ENCODE results near the gene PPP1R14D. TPM values are rescaled to one million over a fixed set of nuclear protein-coding genes. Genes with fewer than 3 reads are reported as not detected.

The PPP1R14D gene
- total RNA-seq, 4 donors from 2014 or later = 0.68 TPM; not detected in 3

DNA sequence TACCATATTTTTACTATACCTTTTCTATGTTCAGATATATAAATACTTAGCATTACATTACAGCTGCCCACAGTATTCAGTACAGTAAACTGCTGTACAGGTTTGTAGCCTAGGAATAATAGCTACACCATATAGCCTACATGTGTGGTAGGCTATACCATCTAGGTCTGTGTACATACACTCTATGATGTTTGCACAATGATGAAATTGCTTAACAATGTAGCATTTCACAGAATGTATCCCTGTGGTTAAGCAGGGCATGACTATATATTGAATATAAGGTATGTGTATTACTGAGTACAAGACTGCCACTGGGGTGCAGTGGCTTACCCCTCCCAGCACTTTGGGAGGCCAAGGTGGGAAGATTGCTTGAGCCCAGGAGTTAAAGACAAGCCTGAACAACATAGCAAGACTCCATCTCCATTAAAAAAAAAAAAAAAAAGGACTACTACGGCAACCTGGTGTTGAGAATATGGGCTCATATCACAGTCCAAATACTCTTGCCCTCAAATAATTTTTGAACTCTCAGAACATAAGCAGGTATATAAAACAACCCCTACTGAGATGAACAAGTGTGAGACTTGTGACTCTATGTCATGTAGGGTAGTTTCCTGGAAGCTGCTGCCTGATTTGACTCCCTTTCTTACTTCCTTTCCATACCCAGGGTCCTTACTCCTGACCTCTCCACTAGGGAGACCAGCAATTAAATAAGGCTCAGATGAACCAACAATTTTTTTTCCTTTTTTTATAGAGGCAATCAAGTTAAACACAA is 4.8 kb downstream of the PPP1R14D start:
- Histone ChIP-seq H3K9me3 (no peaks in the 10 kb centered on the region), H3K36me3 (no peaks in the 10 kb centered on the region), H3K4me1 (no peaks in the 10 kb centered on the region), H3K27ac (peak overlapping the region in 1 of 4 donors; percentile 6), H3K4me3 (no peak overlapping the region), H3K27me3 (no peaks in the 10 kb centered on the region)
- TF ChIP-seq, protein P1, sequence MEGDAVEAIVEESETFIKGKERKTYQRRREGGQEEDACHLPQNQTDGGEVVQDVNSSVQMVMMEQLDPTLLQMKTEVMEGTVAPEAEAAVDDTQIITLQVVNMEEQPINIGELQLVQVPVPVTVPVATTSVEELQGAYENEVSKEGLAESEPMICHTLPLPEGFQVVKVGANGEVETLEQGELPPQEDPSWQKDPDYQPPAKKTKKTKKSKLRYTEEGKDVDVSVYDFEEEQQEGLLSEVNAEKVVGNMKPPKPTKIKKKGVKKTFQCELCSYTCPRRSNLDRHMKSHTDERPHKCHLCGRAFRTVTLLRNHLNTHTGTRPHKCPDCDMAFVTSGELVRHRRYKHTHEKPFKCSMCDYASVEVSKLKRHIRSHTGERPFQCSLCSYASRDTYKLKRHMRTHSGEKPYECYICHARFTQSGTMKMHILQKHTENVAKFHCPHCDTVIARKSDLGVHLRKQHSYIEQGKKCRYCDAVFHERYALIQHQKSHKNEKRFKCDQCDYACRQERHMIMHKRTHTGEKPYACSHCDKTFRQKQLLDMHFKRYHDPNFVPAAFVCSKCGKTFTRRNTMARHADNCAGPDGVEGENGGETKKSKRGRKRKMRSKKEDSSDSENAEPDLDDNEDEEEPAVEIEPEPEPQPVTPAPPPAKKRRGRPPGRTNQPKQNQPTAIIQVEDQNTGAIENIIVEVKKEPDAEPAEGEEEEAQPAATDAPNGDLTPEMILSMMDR (IDR thresholded peaks at IDR 0.05) = no peak
- no peak for TF ChIP-seq POLR2A (IDR thresholded peaks at IDR 0.05)
- intact Hi-C loops (cut with DNase I) = no loop called here
- WGBS, 2 donors = 55 to 74% methylated on average over 1 of the region's 1 CpG
- DNase-seq = no peak

DNA sequence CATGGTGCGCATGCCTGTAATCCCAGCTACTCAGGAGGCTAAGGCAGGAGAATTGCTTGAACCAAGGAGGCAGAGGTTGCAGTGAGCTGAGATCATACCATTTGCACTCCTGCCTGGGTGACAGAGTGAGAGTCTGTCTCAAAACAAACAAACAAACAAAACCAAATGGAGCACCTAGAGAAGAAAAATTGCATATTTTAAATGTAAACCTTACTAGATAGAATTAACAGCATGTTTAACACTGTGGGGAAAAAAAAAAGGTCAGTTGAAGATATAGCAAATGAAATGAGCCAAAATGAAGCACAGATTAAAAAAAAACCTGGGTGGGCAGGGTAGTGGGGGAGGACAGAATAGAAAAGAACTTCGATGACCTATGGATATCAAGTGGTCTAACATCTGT is 7.3 kb downstream of the PPP1R14D start:
- DNase-seq = no peak
- H3K27ac ChIP-seq = no peak overlapping the region
- no peaks in the 10 kb centered on the region for H3K36me3 ChIP-seq
- intact Hi-C loops (cut with DNase I) = no loop called here
- WGBS, 2 donors = 77 to 89% methylated on average over 1 to 2 of the region's 2 CpGs
- H3K27me3 ChIP-seq = no peaks in the 10 kb centered on the region
- H3K4me1 ChIP-seq = no peaks in the 10 kb centered on the region
- H3K4me3 ChIP-seq = no peak overlapping the region
- TF ChIP-seq, protein P1 (IDR thresholded peaks at IDR 0.05) = no peak
- TF ChIP-seq POLR2A (IDR thresholded peaks at IDR 0.05) = no peak
- no peaks in the 10 kb centered on the region for H3K9me3 ChIP-seq

DNA sequence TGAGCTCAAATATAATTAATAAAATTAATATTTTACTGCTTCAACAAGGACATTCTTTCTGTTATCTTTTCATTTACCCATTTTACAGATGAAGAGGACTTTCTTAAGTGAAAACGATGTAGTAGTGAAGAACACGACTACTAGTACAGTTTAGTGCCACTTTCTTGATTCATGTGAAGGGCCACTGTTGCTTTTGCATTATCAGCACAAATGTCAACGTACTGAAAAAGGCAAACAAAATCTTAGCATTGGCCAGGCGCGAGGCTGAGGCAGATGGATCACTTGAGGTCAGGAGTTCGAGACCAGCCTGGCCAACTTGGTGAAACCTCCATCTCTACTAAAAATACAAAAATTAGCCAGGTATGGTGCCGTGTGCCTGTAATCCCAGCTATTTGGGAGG is 9.5 kb downstream of the PPP1R14D start:
- Histone ChIP-seq H3K9me3 (no peaks in the 10 kb centered on the region), H3K36me3 (peaks cover 0 to 10% (median 6%) of the 10 kb centered on the region in 3 donors), H3K27ac (no peak overlapping the region), H3K4me1 (no peaks in the 10 kb centered on the region), H3K27me3 (no peaks in the 10 kb centered on the region), H3K4me3 (no peak overlapping the region)
- TF ChIP-seq, protein P1 (IDR thresholded peaks at IDR 0.05) = no peak
- TF ChIP-seq POLR2A (IDR thresholded peaks at IDR 0.05) = no peak
- WGBS, 2 donors = 79 to 80% methylated on average over 7 of the region's 7 CpGs
- intact Hi-C loops (cut with DNase I) = no loop called here
- DNase-seq = no peak

DNA sequence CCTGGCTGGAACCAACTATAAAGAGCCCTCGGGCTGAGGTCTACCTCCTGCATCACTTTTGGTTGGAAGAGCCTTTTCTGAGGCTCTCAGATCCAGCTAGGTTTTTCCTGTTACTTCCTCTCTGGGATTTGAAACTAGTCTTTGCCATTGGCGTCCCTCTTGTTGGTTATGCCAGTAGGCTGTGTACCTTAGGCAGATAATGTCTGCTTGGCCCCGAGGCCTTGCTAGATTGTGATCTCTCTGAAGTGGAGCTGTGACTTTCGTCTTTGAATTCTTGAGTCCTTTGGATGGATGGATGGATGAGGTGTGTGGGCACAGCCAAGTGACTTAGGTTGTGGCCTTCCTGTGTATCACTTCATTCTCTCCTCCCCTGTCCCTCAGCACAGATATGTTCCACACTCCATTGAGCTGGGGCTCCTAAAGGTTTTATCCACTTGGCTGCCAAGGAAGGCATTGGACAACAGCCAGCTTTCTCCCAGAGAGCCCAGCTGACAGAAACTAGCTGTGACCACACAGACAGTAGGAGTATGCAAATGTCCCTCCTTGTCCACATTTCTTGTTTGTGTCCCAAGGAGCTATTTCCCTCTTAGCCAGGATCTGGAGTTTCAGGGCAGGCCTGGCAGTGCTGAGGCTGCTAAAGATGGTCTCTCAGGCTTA is 13.3 kb downstream of the PPP1R14D start:
- DNase-seq = no peak
- Histone ChIP-seq H3K36me3 (peaks cover 7 to 46% (median 13%) of the 10 kb centered on the region in 3 donors), H3K9me3 (no peaks in the 10 kb centered on the region), H3K27me3 (no peaks in the 10 kb centered on the region), H3K4me3 (no peak overlapping the region), H3K4me1 (peaks cover 0 to 11% (median 0%) of the 10 kb centered on the region in 3 donors), H3K27ac (no peak overlapping the region)
- intact Hi-C loops (cut with DNase I) = no loop called here
- 79 to 85% methylated on average over 4 of the region's 4 CpGs for WGBS, 2 donors
- TF ChIP-seq POLR2A (IDR thresholded peaks at IDR 0.05) = no peak
- TF ChIP-seq, protein P1 (IDR thresholded peaks at IDR 0.05) = no peak

DNA sequence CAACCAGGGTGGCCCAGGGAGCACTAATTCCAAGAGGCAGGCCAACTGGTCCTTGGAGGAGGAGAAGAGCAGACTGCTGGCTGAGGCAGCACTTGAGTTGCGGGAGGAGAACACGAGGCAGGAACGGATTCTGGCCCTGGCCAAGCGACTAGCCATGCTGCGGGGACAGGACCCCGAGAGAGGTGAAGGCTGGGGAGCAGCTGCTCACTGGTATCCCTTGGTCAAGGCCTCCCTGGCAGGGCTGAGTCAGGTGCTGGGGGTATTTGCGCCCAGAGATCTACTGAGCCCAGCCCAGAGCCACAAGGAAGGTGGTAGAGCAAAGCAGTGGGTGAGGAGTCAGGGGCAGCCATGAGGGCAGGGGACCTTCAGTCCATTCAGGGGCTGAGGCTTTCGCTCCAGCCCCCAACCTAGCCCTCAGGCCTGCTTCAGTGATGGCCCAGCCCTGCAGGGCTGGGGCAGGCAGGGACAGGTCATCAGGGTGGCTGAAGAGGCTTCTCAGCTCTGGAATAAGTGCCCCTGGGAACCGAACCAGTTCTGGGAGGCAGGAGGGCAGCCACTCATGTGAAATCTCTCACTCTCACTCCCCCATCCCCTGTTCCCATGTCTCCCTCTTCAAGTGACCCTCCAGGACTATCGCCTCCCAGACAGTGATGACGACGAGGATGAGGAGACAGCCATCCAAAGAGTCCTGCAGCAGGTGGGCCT is 15.6 kb downstream of the PPP1R14D start:
- Histone ChIP-seq H3K27me3 (no peaks in the 10 kb centered on the region), H3K9me3 (no peaks in the 10 kb centered on the region), H3K36me3 (peaks cover 7 to 59% (median 13%) of the 10 kb centered on the region in 3 donors), H3K4me1 (peaks cover 11 to 24% (median 12%) of the 10 kb centered on the region in 3 donors), H3K27ac (no peak overlapping the region), H3K4me3 (no peak overlapping the region)
- no peak for DNase-seq
- intact Hi-C loops (cut with DNase I) = no loop called here
- no peak for TF ChIP-seq POLR2A (IDR thresholded peaks at IDR 0.05)
- TF ChIP-seq, protein P1 (IDR thresholded peaks at IDR 0.05) = no peak
- WGBS, 2 donors = 91% methylated on average over 5 to 6 of the region's 12 CpGs
